Esophagus muscularis mucosa (tissue), 4 donors: ENCODE results near the gene WDR4.

Experiments used
- EP300 ChIP-seq: sonication (generic); formaldehyde crosslinking; IDR thresholded peaks from one replicate; pipeline ENCODE4 v1.6.1; 2017; ENCODE audit warnings: antibody characterized with exemption
- POLR2AphosphoS5 ChIP-seq, 2 donors: sonication (generic); formaldehyde crosslinking; IDR thresholded peaks; one replicate each; pipeline ENCODE4 v1.6.1; 2017; ENCODE audit warnings: antibody characterized with exemption in 2 of 2
- TF ChIP-seq, protein P1 (sequence below), 3 experiments: fragments of 200-600 bp in 2 of 3; fragments of 450-650 bp in 1 of 3; sonication (generic) in 2 of 3; IDR thresholded peaks; one replicate each; pipeline ENCODE4 v1.5.1; 2017 to 2019; ENCODE audit warnings: antibody characterized with exemption in 3 of 3, mild to moderate bottlenecking in 2 of 3, moderate library complexity in 1 of 3

DNA sequence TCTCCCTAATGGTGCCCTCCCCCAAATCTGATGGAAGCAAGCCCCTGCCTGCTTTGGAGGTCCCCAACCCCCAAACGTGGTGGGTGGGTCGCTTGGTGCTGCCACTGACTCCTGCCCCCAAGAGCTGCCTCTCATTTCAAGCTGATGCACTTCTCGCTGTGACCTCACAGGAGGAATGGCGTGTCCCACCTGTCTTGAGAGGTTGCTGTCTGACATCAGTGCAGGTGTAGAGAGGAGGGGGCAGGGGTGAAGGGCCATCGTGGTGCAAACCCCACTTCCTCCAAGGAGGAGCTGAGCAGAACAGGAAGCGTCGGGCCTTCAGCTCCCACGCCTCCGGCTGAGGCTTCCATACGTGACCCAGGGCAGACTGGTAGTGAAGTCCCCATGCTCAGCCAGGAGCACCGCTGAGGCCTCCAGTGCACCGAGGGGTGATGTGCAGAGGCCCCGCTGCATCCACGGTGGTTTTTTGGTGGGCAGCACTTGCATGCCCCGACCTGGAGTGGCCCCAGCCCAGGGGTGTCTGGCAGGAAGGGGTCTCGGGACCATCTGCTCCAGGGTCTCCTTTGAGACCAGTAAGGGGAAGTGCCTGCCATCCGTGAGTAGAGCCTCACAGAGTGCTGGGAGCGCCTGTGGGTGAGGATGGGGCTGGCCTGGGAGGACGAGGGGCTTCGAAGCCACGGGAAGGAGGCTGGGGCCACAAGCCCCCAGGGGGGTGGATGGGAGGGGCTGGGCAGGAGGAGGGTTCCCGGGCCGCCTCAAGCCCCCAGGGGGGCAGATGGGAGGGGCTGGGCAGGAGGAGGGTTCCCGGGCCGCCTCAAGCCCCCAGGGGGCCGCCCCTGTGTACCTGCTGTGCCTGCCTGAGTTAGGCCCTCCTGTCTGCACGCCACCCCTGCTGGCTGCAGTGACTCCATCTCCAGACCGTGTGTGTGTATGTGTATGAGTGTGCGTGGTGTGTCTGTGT is 39.8 kb downstream of the WDR4 start:
- TF ChIP-seq, protein P1, sequence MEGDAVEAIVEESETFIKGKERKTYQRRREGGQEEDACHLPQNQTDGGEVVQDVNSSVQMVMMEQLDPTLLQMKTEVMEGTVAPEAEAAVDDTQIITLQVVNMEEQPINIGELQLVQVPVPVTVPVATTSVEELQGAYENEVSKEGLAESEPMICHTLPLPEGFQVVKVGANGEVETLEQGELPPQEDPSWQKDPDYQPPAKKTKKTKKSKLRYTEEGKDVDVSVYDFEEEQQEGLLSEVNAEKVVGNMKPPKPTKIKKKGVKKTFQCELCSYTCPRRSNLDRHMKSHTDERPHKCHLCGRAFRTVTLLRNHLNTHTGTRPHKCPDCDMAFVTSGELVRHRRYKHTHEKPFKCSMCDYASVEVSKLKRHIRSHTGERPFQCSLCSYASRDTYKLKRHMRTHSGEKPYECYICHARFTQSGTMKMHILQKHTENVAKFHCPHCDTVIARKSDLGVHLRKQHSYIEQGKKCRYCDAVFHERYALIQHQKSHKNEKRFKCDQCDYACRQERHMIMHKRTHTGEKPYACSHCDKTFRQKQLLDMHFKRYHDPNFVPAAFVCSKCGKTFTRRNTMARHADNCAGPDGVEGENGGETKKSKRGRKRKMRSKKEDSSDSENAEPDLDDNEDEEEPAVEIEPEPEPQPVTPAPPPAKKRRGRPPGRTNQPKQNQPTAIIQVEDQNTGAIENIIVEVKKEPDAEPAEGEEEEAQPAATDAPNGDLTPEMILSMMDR (IDR thresholded peaks at IDR 0.05), result no peak
- no peak for TF ChIP-seq POLR2AphosphoS5 (IDR thresholded peaks at IDR 0.05)
- no peak for TF ChIP-seq EP300
